ENCODE data around the gene NUP98. TPM values are rescaled to one million over a fixed set of nuclear protein-coding genes. Genes with fewer than 3 reads are reported as not detected.

Gene NUP98
- polyA plus RNA-seq, 3 donors = 59.2 to 78.2 (median 64.6) TPM

DNA sequence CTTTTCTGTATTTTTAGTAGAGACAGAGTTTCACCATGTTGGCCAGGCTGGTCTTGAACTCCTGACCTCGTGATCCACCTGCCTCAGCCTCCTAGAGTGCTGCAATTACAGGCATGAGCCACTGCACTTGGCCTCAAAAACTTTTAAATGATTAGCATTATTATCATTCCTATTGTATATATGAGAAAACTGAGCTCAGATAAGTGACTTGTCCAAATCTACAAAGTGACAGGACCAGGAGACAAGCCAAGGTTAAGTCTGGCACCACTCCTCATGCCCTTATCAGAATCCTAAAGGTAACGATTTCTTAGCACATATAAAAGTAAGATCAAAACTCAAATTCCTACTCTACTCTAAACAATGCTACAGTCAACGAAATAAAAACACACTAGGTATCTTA, 94.0 kb downstream of the NUP98 start:
- no peak for DNase-seq (ENCODE audit: extremely low read depth in 1 of 11, low read depth in 9 of 11, low spot score in 4 of 11)

DNA sequence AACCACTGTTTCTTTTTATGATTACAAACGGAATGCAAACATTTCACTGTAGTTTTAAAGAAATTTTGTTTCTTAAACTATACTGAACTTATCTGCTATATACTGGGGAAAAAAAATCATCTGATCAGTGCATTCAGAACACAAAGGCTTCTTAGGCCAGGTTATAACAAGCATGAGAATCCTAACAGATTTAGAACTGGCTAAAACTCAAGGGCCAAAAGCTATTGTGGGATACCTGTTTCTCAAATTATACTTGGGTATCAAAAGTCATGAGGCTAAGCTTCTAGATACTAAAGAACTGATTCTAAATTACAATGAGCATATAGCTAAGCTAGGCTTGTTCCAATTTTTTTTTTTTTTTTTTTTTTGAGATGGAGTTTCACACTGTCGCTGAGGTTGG, 96.4 kb downstream of the NUP98 start:
- DNase-seq (ENCODE audit: extremely low read depth in 1 of 11, low read depth in 9 of 11, low spot score in 4 of 11) = no peak

GRCh38 chr11:3700410-3700809, 96.9 kb downstream of the NUP98 start:
- DNase-seq (ENCODE audit: extremely low read depth in 1 of 11, low read depth in 9 of 11, low spot score in 4 of 11) = no peak

DNA sequence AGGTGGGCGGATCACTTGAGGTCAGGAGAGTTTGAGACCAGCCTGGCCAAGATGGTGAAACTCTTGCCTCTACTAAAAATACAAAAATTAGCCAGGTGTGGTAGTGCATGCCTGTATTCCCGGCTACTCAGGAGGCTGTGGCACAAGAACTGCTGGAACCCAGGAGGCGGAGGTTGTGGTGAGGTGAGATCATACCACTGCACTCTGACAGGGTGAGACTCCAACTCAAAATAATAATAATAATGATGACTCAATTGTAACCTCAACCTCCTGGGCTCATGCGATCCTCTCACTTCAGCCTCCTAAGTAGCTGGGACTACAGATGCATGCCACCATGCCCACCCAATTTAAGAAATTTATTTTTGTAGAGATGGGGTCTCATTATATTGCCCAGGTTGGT, 110.6 kb downstream of the NUP98 start:
- DNase-seq (ENCODE audit: extremely low read depth in 1 of 11, low read depth in 9 of 11, low spot score in 4 of 11) = no peak

DNA sequence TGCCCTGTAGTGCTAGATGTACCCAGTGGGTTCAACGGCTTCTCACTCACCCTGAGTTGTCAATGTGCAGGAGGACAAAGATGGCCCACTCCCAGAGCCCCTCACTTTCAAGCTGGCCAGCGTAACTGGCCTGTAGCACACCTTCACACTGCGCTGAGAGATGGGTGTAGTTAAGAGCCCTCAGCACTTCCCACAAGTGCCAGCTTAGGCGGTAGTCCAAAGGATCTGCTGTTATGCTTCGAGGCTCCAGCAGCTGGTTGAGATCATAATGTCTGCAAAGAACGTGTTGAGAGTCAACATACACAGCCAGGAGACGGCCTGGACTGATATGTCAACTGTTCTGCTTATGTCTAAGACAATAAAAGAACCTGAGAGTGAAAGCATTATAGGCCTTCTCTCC, 111.4 kb downstream of the NUP98 start:
- DNase-seq (ENCODE audit: extremely low read depth in 1 of 11, low read depth in 9 of 11, low spot score in 4 of 11) = no peak

DNA sequence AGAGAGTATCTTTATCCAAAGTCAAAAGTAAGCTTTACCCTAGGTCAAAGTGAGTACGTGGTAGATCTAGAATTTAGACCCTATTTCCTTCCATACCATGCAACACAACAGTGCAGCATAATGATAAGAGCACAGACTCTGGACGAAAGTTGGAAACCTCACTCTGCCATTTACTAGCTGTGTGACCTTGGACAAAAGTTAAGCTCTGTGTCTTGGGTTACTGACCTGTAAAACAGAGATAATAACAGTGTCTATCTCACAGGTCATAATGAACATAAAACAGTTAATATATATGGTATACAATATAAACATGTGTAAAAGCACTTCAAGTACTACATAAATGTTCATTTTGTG, 112.6 kb downstream of the NUP98 start:
- no peak for DNase-seq (ENCODE audit: extremely low read depth in 1 of 11, low read depth in 9 of 11, low spot score in 4 of 11)

GRCh38 chr11:3684129-3684818, 113.1 kb downstream of the NUP98 start:
- DNase-seq (ENCODE audit: extremely low read depth in 1 of 11, low read depth in 9 of 11, low spot score in 4 of 11) = no peak

DNA sequence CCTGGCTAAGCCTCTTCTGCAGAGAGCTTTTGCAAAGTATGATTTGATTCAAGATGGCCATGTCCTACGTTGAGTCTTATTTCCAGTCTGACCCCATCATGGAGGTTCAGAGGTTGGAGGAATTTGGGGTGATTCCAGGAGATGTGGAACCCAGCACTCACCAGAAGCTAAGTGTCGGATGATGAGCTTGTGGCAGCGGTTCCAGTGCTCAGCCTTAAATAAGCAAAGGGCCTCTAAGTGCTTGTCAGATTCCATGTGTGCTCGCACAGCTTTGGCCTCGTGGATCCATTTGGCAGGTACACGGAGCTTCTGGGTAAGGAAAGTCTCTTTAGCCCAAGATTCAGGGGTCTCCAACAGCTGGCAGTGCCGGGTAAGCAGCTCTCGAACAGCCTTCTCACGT, 114.3 kb downstream of the NUP98 start:
- no peak for DNase-seq (ENCODE audit: extremely low read depth in 1 of 11, low read depth in 9 of 11, low spot score in 4 of 11)

GRCh38 chr11:3679077-3679476, 118.3 kb downstream of the NUP98 start:
- DNase-seq (ENCODE audit: extremely low read depth in 1 of 11, low read depth in 9 of 11, low spot score in 4 of 11) = no peak

DNA sequence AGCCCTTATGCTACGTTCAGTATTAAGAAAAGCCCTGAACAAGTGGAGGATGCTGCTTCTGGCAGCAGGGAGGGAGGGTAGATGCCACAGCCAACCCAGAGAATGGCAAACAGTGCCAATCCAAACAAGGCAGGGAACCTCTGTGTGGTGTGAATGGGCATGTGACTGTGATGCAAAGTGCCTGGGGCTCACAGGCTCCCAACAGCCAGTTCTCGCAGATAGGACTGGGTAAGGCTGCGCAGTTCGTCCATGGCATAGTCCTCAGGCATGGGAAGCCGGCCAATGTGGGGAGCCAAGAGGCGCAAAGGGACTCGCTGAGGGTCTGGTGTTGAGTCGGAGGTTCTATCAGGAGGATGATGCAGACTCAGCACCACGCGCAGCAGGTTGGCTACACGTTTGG, 121.4 kb downstream of the NUP98 start:
- no peak for DNase-seq (ENCODE audit: extremely low read depth in 1 of 11, low read depth in 9 of 11, low spot score in 4 of 11)

GRCh38 chr11:3674189-3674588, 123.2 kb downstream of the NUP98 start:
- DNase-seq (ENCODE audit: extremely low read depth in 1 of 11, low read depth in 9 of 11, low spot score in 4 of 11) = no peak

DNA sequence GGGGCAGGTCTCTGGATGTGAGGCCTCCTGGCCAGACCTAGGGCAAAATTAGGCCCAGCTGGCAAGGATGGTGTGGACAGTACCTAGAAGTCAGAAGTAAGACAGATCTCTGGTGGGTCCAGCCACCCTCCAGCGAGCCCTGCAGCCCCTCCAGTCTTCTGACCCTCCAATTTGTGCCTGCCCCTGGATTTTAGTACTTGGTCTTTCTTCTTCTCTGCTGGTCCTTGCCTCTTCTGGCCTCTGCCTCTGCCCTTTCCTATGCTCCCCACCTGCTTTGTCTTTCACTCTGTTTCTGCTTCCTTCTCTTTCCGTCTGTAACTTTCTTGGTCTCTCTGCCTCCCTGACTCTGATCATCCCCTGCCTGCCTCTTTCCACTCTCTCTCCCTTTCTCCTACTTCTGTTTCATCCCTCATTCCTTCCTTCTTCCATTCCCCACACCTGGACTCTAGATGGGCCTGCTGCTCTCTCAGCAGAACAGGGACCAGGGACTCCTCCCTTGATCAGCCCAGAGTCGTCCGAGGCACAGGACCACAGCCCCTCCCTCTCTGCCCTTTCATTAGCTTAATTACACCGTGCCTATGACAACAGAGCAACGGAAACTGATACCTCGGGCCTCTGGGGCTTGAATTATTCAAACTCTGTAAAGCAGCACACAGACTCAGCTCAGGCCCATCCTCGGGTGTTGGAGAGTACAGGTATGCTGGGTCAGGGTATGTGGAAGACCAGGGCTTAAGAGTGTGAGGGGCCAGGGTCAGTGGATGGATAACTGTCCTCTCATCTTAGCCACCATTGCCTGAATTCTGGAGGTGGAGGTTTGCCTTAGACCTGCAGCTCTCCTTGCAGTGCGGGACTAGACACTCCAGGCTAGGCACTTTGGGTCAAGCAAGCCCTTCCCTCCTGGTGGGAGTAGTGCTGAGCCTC, 125.8 kb downstream of the NUP98 start, which contains the start of gene CHRNA10:
Gene CHRNA10, minus strand, starts transcription at position 51 of the 921 bp plus-strand sequence. CDS start 72 bp downstream, outside the sequence.
- DNase-seq (ENCODE audit: extremely low read depth in 1 of 11, low read depth in 9 of 11, low spot score in 4 of 11) = peak in 7 of 11 donors; percentile 3 to 42 (median 15)

- DNase-seq (ENCODE audit: extremely low read depth in 1 of 11, low read depth in 9 of 11, low spot score in 4 of 11) = no peak
Observed at GRCh38 chr11:3669742-3670183, 127.6 kb downstream of the NUP98 start.

DNA sequence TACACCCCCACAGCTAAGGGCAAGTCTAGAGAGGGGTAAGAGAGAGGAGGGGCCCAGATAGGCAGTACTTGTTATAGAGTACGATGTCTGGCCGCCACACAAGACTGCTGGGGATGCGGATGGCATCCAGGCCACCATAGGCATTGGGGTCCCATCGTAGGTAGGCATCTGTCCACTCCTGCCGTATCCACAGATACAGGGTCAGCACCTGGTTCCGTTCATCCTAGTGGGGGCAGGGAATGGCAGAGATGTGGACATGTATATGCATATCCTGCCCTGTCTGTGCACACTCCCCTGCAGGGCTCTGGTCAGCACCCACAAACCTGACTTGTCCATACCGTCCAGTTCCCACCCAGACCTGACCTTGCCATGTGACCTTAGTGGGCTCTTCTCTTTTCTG, 128.2 kb downstream of the NUP98 start:
- DNase-seq (ENCODE audit: extremely low read depth in 1 of 11, low read depth in 9 of 11, low spot score in 4 of 11) = no peak

- no peak for DNase-seq (ENCODE audit: extremely low read depth in 1 of 11, low read depth in 9 of 11, low spot score in 4 of 11)
Observed at GRCh38 chr11:3667149-3668035, 130.0 kb downstream of the NUP98 start.

DNA sequence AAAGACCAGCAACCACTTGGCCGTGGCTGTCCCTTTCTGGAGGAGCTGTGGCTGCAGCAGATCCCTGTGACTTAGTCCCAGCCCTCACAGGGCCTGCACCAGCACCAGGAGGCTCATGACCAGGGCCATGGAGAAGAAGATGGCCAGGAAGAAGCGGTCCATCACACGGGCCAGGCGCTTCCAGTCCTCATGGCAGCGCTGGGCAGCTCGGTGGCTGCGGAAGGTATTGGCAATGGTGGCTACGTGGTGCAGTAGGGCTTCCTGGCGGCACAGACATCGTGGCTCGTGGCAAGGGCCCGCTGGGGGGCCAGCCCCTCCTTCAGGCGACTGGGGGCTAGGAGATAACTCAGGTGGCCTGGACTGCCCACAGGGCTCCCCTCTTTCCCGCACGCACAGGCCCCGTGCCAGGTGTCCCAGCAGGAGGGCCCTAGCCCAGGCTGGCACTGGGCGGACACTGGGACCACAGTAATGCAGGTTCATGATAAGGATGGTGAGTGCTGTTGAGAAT, 131.3 kb downstream of the NUP98 start:
- no peak for DNase-seq (ENCODE audit: extremely low read depth in 1 of 11, low read depth in 9 of 11, low spot score in 4 of 11)

GRCh38 chr11:3665336-3666022, 131.9 kb downstream of the NUP98 start:
- no peak for DNase-seq (ENCODE audit: extremely low read depth in 1 of 11, low read depth in 9 of 11, low spot score in 4 of 11)

DNA sequence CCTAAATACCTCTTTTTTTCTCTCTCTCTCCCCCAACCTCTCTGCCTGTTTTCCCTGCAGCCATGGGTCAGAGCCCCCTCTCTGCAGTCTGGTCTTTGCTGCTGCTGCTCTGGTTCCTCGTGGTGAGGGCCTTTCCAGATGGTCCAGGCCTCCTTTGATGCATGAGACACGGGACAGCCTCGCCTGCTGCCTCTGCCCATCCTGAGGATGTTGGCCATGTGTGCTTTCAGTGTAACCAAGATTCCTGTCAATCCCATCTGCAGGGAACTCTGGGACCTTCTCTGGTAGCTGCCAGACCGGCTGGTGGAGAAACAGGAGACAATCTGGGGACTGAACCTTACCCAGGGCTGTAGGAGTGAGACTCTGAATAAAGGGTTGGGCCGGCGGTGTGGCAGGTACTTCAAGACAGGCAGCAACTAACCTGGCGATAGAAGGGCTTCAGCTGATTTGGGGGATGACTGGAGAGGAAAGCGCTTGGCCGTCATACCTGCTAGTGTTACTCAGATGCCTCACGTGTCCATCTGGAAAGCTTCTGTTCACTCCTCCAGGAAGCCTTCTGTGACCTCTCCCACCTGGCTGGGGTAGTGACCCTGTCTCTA, 133.2 kb downstream of the NUP98 start:
- no peak for DNase-seq (ENCODE audit: extremely low read depth in 1 of 11, low read depth in 9 of 11, low spot score in 4 of 11)
